Panc1 (cell line): ENCODE data around the gene CYGB.

Experiments used
- CTCF ChIP-seq: fragments of 450-650 bp; IDR thresholded peaks from 2 replicates; pipeline ENCODE4 v1.5.1; 2017; ENCODE audit warnings: mild to moderate bottlenecking
- POLR2AphosphoS5 ChIP-seq: IDR thresholded peaks from 2 replicates; pipeline ENCODE4 v1.6.1; 2012; ENCODE audit warnings: mild to moderate bottlenecking, low read depth, low read length, moderate library complexity
- REST ChIP-seq, 2 experiments: IDR thresholded peaks; 2 replicates each; pipeline ENCODE4 v1.6.1; 2011 to 2012; ENCODE audit warnings: low read depth in 2 of 2, control low read depth in 1 of 2, low read length in 1 of 2, mild to moderate bottlenecking in 1 of 2, moderate library complexity in 1 of 2; ENCODE audit not compliant: insufficient read depth in 1 of 2
- SIN3A ChIP-seq: IDR thresholded peaks from 2 replicates; pipeline ENCODE4 v1.6.1; 2012; ENCODE audit warnings: low read depth, mild to moderate bottlenecking, low read length, moderate library complexity, borderline replicate concordance; ENCODE audit not compliant: insufficient read depth
- TCF7L2 ChIP-seq: IDR thresholded peaks from 2 replicates; pipeline ENCODE4 v1.6.1; 2011; ENCODE audit warnings: mild to moderate bottlenecking, low read depth, low read length, inconsistent platforms

GRCh38 chr17:76577876-76578275 is 40.4 kb upstream of the CYGB start:
- TF ChIP-seq CTCF (no peak), POLR2AphosphoS5 (no peak), REST (IDR thresholded peaks at IDR 0.05; ENCODE audit: insufficient read depth in 1 of 2, low read depth in 2 of 2, low read length in 1 of 2) (no peak), TCF7L2 (no peak), SIN3A (no peak)
